HG03095 (cell line): ENCODE data around the gene UGT1A5.
"Not testable (repeated sequence)": the region's sequence is repeated elsewhere in the genome, so short reads cannot be mapped to it uniquely, and the experiment has no call there.

ENCODE experiments used
- ATAC-seq: cut with Tn5 transposase; IDR thresholded peaks from one replicate; pipeline ENCODE4 v1.9.1; 2021; ENCODE audit warnings: moderate library complexity; ENCODE audit not compliant: unreplicated experiment

UGT1A5 gene

GRCh38 chr2:233745073-233745755, 32.5 kb downstream of the UGT1A5 start:
- no peak for ATAC-seq

DNA sequence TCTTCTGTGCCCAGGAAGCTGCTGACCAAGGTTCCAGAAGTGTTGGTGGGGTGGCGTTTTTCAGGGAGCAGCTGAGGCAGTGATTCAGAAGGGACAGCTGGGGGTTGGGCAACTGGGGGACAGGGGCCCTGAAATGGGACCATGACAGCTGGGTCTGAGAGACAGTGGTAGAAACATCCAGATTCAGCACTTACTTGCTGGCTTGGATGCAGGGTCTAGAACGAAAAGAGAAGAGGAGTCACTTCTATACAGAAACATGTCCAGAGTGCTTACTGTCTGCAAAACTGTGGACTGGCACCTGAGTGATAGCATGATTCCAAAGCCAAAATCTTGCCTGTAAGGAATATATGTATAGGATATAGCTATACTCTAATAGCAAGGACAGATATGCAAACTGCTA, 33.1 kb downstream of the UGT1A5 start:
- ATAC-seq, result not testable (repeated sequence)

- no peak for ATAC-seq
These were observed 34.0 kb downstream of the UGT1A5 start for GRCh38 chr2:233746475-233747282.

DNA sequence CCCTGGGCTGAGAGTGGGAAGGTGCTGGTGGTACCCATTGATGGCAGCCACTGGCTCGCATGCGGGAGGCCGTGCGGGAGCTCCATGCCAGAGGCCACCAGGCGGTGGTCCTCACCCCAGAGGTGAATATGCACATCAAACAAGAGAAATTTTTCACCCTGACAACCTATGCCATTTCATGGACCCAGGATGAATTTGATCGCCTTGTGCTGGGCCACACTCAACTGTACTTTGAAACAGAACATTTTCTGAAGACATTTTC, 34.5 kb downstream of the UGT1A5 start:
- no peak for ATAC-seq

DNA sequence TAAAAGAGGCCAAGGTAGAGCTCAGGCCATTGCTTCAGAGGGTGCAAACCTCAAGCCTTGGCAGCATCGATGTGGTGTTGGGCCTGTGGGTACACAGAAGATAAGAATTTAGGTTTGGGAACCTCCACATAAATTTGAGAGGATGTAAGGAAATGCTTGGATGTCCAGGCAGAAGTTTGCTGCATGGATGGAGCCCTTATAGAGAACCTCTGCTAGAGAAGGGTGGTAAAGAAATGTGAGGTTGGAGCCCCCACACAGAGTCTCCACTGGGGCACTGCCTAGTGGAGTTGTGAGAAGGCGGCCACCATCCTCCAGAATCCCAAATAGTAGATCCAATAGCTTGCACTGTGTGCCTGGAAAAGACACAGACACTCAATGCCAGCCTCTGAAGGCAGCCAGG, 38.0 kb downstream of the UGT1A5 start:
- not testable (repeated sequence) for ATAC-seq

DNA sequence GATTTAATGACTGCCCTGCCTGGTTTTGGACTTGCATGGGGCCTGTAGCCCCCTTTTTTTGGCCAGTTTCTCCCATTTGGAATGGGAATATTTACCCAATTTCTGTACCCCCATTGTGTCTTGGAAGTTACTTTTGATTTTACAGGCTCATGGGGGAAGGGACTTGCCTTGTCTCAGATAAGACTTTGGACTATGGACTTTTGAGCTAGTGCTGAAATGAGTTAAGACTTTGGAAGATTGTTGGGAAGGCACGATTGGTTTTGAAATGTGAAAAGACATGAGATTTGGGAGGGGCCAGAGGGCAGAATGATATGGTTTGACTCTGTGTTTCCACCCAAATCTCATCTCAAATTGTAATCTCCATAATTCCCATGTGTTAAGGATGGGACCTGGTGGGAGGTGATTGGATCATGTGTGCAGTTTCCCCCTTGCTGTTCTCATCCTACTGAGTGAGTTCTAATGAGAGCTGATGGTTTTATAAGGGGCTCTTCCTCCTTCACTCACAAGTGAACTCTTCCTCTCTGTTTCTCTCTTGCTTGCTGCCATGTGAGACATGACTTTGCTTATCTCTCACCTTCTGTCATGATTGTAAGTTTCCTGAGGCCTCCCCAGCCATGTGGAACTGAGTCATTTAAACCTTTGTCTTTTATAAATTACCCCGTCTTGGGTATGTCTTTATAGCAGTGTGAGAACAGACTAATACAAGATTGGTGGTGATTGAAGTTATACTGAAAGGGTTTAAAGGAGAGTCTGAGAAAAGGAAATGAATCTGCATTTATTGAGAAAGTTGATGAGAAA, 38.7 kb downstream of the UGT1A5 start:
- not testable (repeated sequence) for ATAC-seq

DNA sequence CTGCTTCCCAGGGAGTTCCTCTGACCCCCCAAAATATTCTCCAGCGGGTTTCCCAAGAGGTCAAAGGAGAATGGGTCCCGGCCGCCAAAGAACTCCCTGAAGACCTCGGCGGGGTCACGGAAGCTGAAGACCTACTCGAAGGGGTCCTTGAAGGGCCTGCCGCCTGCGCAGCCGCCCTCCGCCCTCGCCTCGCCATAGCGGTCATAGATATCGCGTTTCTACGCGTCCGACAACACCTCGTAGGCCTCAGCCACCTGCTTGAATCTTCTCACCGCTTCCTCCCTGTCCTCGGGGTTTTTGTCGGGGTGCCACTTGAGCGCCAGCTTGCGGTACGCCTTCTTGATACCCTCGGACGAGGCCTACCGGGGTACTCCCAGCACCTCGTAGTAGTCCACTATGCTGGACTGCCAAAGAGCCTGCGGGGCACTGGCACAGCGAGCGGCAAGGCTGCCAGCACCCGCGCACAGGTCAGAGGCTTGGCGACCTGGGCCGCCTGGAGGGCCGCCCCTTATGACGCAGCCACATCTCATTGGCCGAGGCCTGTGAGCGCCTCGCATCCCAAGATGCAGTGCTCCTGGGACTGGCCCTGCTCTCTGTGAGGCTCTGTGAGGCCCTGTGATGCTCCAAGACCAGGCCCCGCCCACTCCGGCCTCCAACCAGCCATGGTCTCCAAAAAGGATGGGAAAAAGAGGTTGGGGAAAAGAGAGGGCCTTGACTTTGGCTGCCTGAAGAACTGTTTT, 42.3 kb downstream of the UGT1A5 start:
- ATAC-seq, result no peak

DNA sequence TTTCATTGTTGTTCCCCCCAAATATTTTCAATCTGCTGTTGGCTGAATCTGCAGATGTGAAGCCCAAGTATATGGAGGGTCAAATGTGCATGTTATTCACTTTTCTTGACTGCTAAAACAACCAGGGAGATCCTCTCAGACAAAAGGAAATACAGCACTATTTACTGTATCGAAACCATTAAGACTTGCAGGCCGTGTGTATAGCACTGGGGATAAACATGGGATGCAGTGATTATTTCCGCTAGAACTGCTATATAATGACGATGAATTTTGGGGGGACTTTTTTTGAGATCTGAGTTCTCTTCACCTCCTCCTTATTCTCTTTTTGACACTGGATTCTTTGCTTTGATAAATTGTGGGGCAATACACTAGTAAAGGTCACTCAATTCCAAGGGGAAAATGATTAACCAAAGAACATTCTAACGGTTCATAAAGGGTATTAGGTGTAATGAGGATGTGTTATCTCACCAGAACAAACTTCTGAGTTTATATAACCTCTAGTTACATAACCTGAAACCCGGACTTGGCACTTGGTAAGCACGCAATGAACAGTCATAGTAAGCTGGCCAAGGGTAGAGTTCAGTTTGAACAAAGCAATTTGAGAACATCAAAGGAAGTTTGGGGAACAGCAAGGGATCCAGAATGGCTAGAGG, 43.8 kb downstream of the UGT1A5 start:
- ATAC-seq, result no peak

- no peak for ATAC-seq
These were observed 45.4 kb downstream of the UGT1A5 start for GRCh38 chr2:233758141-233758540.

GRCh38 chr2:233758849-233759248, 46.1 kb downstream of the UGT1A5 start:
- no peak for ATAC-seq

GRCh38 chr2:233760043-233760442, 47.3 kb downstream of the UGT1A5 start, which contains the start of gene UGT1A1:
UGT1A1 (plus strand) TSS chr2:233760270; CDS start chr2:233760288, 18 bp downstream.
- no peak for ATAC-seq

- no peak for ATAC-seq
These were observed 48.5 kb downstream of the UGT1A5 start for GRCh38 chr2:233761040-233761769.

- ATAC-seq, result no peak
These were observed 51.6 kb downstream of the UGT1A5 start for GRCh38 chr2:233764264-233764663.

- ATAC-seq, result no peak
These were observed 52.1 kb downstream of the UGT1A5 start for GRCh38 chr2:233764761-233765160.

DNA sequence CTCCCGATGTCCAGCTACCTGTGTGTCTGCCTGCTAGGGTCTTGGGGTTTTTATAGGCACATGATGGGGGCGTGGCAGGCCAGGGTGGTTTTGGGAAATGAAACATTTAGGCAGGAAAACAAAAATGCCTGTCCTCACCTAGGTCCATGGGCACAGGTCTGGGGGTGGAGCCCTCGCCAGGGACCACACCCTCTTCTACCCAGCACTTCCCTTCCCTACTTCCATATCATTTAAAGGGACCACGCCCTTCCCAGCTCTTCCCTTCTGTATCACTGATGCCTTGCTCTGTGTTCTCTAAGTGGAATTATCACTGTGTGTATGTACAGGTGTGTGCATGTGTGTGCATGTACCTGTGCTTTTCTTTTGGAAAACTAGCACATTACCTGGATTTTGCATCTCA, 53.7 kb downstream of the UGT1A5 start:
- no peak for ATAC-seq

DNA sequence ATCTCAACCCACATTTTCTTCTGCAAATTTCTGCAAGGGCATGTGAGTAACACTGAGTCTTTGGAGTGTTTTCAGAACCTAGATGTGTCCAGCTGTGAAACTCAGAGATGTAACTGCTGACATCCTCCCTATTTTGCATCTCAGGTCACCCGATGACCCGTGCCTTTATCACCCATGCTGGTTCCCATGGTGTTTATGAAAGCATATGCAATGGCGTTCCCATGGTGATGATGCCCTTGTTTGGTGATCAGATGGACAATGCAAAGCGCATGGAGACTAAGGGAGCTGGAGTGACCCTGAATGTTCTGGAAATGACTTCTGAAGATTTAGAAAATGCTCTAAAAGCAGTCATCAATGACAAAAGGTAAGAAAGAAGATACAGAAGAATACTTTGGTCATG, 55.4 kb downstream of the UGT1A5 start:
- no peak for ATAC-seq

DNA sequence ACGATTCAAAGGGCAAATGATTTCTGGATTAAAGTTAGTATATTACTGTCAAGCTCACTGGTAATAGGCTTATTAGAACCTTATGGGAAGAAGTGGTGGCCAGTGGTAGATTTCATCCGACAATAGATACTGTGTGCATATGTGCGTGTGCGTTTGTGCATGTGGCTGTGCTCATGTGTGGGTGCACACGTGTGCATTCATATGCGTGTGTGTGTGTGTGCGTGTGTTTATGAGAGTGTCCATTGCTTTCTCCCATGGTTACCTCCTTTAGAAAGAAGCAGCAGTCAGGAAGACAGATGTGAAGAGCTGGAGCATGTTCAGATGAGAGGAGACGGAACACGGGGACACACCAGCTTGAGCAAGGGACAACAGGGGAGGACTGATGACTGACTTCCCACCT, 56.6 kb downstream of the UGT1A5 start:
- ATAC-seq, result no peak

DNA sequence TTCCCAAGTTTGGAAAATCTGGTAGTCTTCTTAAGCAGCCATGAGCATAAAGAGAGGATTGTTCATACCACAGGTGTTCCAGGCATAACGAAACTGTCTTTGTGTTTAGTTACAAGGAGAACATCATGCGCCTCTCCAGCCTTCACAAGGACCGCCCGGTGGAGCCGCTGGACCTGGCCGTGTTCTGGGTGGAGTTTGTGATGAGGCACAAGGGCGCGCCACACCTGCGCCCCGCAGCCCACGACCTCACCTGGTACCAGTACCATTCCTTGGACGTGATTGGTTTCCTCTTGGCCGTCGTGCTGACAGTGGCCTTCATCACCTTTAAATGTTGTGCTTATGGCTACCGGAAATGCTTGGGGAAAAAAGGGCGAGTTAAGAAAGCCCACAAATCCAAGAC, 59.4 kb downstream of the UGT1A5 start:
- ATAC-seq, result no peak

GRCh38 chr2:233772583-233772982, 59.9 kb downstream of the UGT1A5 start:
- no peak for ATAC-seq

- ATAC-seq, result no peak
These were observed 61.1 kb downstream of the UGT1A5 start for GRCh38 chr2:233773854-233774253.
